Measurements from ENCODE around the gene REXO5.
"Not testable (repeated sequence)": the region's sequence is repeated elsewhere in the genome, so short reads cannot be mapped to it uniquely, and the experiment has no call there.

Gene REXO5

GRCh38 chr16:20849589-20850390, 43.5 kb downstream of the REXO5 start:
- DNase-seq (ENCODE audit: low read depth), result peak; percentile 26

GRCh38 chr16:20850981-20851380, 44.7 kb downstream of the REXO5 start:
- no peak for DNase-seq (ENCODE audit: low read depth)

DNA sequence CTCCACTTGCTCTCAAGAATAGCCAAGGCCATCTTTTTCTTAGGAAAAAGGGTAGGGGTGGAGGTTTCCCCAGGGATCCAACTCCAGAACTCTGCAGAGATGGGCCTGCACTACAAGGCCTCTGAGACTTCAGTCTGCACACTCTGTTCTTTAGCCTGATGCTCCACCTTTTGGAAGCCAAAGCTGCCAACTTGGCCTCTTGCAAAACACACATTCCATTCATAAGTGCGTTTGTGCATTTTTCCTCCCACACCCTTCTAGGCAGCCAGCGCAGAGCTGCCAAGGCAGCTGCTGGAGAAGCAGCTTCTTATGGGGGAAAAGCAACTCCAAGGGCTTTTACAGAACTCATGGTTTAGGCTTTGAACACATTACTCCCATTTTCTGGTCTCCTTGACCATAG, 45.3 kb downstream of the REXO5 start:
- DNase-seq (ENCODE audit: low read depth), result no peak

- no peak for DNase-seq (ENCODE audit: low read depth)
These were observed 46.8 kb downstream of the REXO5 start for GRCh38 chr16:20853143-20853542.

GRCh38 chr16:20853981-20854620, 47.8 kb downstream of the REXO5 start:
- no peak for DNase-seq (ENCODE audit: low read depth)

- DNase-seq (ENCODE audit: low read depth), result no peak
These were observed 48.6 kb downstream of the REXO5 start for GRCh38 chr16:20854963-20855362.

DNA sequence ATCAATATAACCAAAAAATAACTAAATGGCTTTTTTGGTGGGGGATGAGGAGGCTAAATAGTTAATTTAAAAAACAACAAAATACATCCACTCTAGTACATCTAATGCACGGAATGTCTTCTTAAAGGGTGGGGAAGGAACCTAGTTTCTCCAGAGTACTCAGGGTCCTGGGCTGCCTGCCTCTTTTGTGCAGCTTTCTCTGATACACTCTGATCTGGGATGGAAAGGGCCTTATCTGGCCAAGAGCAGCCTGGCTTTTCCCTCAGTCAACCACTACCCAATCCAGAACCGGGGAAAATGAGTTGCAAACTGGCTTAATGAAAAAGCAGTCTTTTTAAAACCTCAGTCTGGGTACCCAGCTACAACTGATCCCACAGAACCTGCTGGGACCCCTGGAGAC, 51.0 kb downstream of the REXO5 start:
- DNase-seq (ENCODE audit: low read depth), result no peak

DNA sequence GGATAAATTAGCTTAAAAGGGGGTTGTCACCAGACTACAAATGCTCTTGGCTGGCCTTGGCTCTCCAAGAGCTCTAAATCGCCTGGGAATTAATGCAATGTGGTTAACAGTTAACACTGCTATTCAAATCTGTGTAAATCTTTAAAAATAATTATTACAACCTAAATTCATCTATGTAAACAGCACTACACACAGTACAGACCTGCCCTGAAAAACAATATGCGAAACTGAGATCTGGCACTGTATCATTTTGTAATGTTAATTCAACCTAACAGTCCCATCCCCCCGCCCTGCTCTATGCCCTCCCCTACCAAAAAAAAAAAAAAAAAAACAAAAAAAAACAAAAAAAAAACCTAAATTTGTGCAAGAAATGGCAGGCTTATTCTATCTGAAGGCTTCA, 52.9 kb downstream of the REXO5 start:
- no peak for DNase-seq (ENCODE audit: low read depth)

GRCh38 chr16:20859699-20860098, 53.4 kb downstream of the REXO5 start:
- DNase-seq (ENCODE audit: low read depth), result no peak

DNA sequence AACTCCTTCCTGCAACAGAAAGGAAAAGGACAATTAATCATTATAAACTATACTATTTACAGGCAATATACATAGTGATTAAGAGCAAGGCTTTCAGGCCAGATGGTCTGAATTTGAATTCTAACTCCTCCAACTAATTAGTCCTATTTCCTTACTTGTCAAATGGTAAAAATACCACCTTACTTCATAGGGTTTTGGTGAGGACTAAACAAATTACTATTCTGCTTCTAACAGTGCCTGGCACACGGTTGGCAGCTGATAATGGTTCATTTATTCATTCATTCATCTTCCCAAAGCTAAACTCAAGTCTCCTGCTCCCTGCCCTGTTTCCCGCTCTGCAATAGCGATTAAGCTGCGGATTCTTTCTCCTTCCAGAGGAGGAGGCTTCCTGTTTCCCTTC, 54.0 kb downstream of the REXO5 start:
- DNase-seq (ENCODE audit: low read depth), result no peak

DNA sequence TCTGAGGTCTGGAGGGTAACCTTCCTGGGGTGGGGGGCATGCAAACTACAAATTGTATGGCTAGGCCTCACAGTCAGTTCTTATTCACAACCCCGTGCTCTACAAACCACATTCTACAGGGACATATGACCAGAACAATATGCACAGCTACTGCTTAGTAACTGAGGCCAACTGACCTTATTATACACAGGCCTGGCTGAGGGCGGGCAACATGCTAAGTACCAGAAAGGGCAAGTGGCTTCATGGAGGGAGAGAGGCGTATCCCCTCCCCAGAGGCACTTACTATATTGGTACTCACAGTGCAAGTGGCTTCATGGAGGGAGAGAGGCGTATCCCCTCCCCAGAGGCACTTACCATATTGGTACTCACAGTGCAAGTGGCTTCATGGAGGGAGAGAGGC, 54.7 kb downstream of the REXO5 start:
- not testable (repeated sequence) for DNase-seq (ENCODE audit: low read depth)

DNA sequence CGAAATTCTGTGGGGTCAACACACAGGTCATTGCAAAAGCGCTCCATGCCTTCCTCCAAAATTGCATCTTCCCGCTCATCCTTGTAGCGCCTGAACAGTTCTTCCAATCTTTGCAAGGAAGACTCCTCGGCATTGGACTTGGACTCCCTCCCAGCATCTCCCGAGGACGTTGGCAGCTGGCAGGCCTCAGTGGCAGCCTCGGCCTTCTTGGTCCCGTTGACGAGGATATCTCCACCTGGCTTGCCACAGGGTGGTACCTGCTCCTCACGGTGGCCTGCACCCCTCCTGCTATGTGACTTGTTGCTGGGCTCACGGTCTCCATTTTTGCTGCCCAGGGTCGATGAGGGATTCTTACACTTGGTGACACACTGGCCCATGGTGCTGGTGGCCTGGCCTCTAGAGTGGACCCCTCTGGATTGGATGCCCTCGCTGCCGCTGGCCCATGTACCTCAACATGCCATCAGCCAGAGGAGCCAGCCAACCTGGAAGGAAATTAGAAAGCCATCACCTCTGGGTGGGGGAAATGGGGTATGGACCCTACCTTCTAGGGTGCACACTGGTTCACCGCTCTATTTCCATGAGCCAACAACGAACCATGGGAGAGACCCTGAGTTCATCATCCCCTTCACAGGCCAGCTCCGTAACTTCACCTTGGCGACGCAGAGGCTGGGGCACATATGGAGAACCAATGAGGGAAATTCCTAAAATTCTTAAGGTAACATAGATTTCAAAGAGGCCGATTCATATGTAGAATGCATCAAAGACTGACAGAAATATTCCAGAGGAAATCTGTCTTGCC, 56.0 kb downstream of the REXO5 start:
- DNase-seq (ENCODE audit: low read depth), result no peak

DNA sequence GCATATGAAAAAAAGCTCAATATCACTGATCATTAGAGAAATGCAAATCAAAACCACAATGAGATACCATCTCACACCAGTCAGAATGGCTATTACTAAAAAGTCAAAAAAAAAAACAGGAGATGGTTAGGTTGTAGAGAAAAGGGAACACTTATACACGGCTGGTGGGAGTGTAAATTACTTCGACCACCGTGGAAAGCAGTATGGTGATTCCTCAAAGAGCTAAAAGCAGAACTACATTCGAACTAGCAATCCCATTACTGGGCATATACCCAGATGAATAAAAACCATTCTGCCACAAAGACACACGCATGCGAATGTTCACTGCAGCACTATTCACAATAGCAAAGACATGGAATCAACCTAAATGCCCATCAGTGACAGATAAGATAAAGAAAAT, 58.0 kb downstream of the REXO5 start:
- DNase-seq (ENCODE audit: low read depth), result not testable (repeated sequence)

- no peak for DNase-seq (ENCODE audit: low read depth)
These were observed 59.2 kb downstream of the REXO5 start for GRCh38 chr16:20865420-20866131.

DNA sequence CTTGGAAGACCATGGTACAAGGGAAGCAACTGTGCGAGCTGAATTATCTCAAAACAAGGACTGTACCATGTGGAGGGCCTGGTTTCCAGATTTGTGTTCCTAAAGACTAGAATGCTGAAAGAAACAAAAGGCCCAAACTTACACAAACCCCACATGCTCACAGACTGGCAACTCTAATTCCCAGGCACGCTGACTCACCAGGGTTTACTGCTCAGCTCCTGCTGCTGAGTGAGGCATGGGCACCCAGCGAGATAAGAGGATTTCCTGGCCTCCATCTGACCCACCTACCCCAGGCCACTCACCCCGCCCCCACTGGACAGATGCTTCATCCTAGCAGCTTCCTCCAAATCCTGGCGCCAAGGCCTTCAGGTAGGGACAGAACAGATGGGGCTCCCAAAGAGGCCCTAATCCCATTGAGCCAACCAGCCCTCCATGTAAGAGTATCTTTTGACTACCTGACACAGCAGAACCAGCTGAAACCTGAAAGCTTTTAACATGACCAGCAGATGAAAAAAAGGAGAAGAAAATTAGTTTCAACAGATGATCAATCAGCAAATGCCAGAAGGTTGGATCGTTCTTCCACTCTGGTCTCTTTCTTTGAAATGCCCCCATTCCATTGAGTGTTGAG, 59.9 kb downstream of the REXO5 start:
- DNase-seq (ENCODE audit: low read depth), result no peak

DNA sequence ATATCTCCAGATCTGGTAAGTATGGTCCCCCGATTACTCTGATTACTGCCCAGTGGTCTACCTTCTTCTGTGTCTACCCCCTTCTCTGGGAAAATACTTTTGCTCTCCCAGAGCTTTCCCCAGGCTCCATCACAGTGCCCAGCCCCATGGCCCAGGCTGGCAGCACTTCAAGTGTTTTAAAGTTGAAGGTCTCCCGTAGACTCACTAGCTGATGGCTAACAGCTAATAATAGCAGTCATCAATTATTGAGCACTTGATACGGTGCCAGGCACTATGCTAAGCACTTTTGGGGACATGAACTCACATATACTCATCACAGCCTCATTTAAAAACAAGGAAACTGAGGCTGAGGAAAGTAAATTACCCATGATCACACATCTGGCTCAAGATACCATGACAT, 60.5 kb downstream of the REXO5 start:
- no peak for DNase-seq (ENCODE audit: low read depth)

DNA sequence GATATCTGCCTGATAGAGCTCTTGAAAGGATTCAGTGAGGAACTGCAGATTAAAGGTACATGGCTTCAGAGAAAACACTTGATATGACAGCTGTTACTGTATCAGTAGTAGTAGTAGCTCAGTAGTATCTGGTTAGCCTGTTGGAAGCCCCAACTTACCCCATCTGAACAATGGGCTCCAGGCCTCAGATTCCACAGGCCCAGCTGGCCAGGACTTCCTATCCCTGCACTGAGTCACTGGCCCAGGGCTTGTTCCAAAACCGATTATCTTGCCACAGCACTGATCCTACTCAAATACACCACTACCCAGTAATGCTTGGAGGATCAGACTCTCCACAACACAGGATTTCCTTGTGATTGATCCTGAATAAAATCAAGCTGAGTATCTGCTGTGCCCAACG, 61.3 kb downstream of the REXO5 start:
- no peak for DNase-seq (ENCODE audit: low read depth)

- no peak for DNase-seq (ENCODE audit: low read depth)
These were observed 62.6 kb downstream of the REXO5 start for GRCh38 chr16:20868890-20869289.

GRCh38 chr16:20870122-20870820, 63.9 kb downstream of the REXO5 start:
- no peak for DNase-seq (ENCODE audit: low read depth)

GRCh38 chr16:20871258-20871657, 64.9 kb downstream of the REXO5 start:
- no peak for DNase-seq (ENCODE audit: low read depth)

Data from activated T-helper 1 cell treated with Interleukin-2 at 50 U/mL for 16 hours (primary cell).